ENCODE results near the gene FOXD3. TPM values are rescaled to one million over a fixed set of nuclear protein-coding genes. Genes with fewer than 3 reads are reported as not detected.

Gene FOXD3
- total and polyA plus RNA-seq, 2 experiments from 2014 or later, result 13.8 to 49.0 TPM

- no peak for TF ChIP-seq ZNF462 (CRISPR knock-in tag; IDR thresholded peaks at IDR 0.05)
- TF ChIP-seq CREB1 (CRISPR knock-in tag; IDR thresholded peaks at IDR 0.05; ENCODE audit: low read depth), result no peak
- no peak for TF ChIP-seq STAT1 (IDR thresholded peaks at IDR 0.05; ENCODE audit: unreplicated experiment)
- TF ChIP-seq ETS1 (IDR thresholded peaks at IDR 0.05), result no peak
Measured at GRCh38 chr1:63272811-63273210, 49.6 kb upstream of the FOXD3 start (continued).

GRCh38 chr1:63274371-63274770 lies 48.0 kb upstream of the FOXD3 start:
- no peaks in the 10 kb centered on the region for H4K20me1 ChIP-seq (replicated peaks; ENCODE audit: insufficient read depth)
- DNase-seq (ENCODE audit: low spot score) (no peak), ATAC-seq (no peak)
- H3K27me3 Mint-ChIP-seq (ENCODE audit: insufficient read depth, low read depth, poor library complexity), result no peaks in the 10 kb centered on the region
- H3K27ac Mint-ChIP-seq, result no peak overlapping the region
- no peaks in the 10 kb centered on the region for H3K36me3 ChIP-seq (ENCODE audit: insufficient read depth)
- no peaks in the 10 kb centered on the region for H3K27me3 ChIP-seq (ENCODE audit: insufficient read depth)
- no peaks in the 10 kb centered on the region for H3K36me3 Mint-ChIP-seq (ENCODE audit: low read depth)
- H2AFZ ChIP-seq, result no peak overlapping the region
- no peaks in the 10 kb centered on the region for H3K9me2 ChIP-seq (ENCODE audit: insufficient read depth)
- peaks cover 29% of the 10 kb centered on the region for H3K4me1 ChIP-seq (ENCODE audit: insufficient read depth)
- peaks cover 25% of the 10 kb centered on the region for H3K4me1 Mint-ChIP-seq
- H3K27ac ChIP-seq (ENCODE audit: low read depth), result no peak overlapping the region
- H3K4me3 ChIP-seq, result no peak overlapping the region
- no peaks in the 10 kb centered on the region for H3K9me3 Mint-ChIP-seq
- no peak overlapping the region for H3K4me2 ChIP-seq
- no peaks in the 10 kb centered on the region for H3K79me2 ChIP-seq (replicated peaks; ENCODE audit: insufficient read depth)
- 0 out of 2 replicates have a peak, but pooled peaks cover 3% of the 10 kb centered on the region for H3F3A ChIP-seq (replicated peaks; ENCODE audit: low read depth)
- H3K4me3 Mint-ChIP-seq, result no peak overlapping the region
- TF ChIP-seq REST (IDR thresholded peaks at IDR 0.05; ENCODE audit: unreplicated experiment) (no peak), EZH2 (IDR thresholded peaks at IDR 0.05; ENCODE audit: low read depth, unreplicated experiment) (no peak), ZNF114 (CRISPR knock-in tag; IDR thresholded peaks at IDR 0.05) (no peak), ETS1 (IDR thresholded peaks at IDR 0.05) (no peak)
